Transverse colon (tissue), 4 donors: Measurements from ENCODE around the gene ZNF740. TPM values are rescaled to one million over a fixed set of nuclear protein-coding genes. Genes with fewer than 3 reads are reported as not detected.
A peak's percentile ranks its signal among the peaks of the same experiment; 100 is the strongest.

ENCODE experiments used
- DNase-seq: peaks from one replicate; pipeline ENCODE4 v3.0.0-alpha.2; 2019
- H3K27ac ChIP-seq, 4 donors: fragments of 200-600 bp; sonication (generic); 2 replicates each; pipeline ENCODE4 v1.5.1; 2016 to 2018; ENCODE audit warnings: inconsistent platforms in 4 of 4
- H3K27me3 ChIP-seq: fragments of 200-600 bp; sonication (generic); 2 replicates; pipeline ENCODE4 v1.5.1; 2017; ENCODE audit warnings: inconsistent platforms
- H3K36me3 ChIP-seq, 4 donors: fragments of 200-600 bp; sonication (generic); 2 replicates each; pipeline ENCODE4 v1.5.1; 2017 to 2019; ENCODE audit warnings: inconsistent platforms in 4 of 4
- H3K4me1 ChIP-seq, 4 donors: fragments of 200-600 bp; sonication (generic); 2 replicates each; pipeline ENCODE4 v1.5.1; 2017 to 2020; ENCODE audit warnings: inconsistent platforms in 4 of 4
- H3K4me3 ChIP-seq, 4 donors: fragments of 200-600 bp; sonication (generic); 1 replicate in 1 of 4; 2 replicates in 3 of 4; pipeline versions ENCODE4 v1.5.1 to v1.6.1; 2017 to 2019; ENCODE audit warnings: inconsistent platforms in 4 of 4
- H3K9me3 ChIP-seq, 2 donors: fragments of 200-600 bp; sonication (generic); 2 replicates each; pipeline ENCODE4 v1.5.1; 2017 to 2019; ENCODE audit warnings: inconsistent platforms in 2 of 2
- CTCF ChIP-seq, 5 experiments: fragments of 200-600 bp in 3 of 5; fragments of 450-650 bp in 2 of 5; sonication (generic) in 3 of 5; IDR thresholded peaks; 1 replicate in 2 of 5; 2 replicates in 3 of 5; pipeline ENCODE4 v1.5.1; 2016 to 2017; ENCODE audit warnings: antibody characterized with exemption in 5 of 5, inconsistent platforms in 3 of 5, mild to moderate bottlenecking in 2 of 5, moderate library complexity in 1 of 5
- EP300 ChIP-seq: sonication (generic); formaldehyde crosslinking; IDR thresholded peaks from one replicate; pipeline ENCODE4 v1.6.1; 2017; ENCODE audit warnings: antibody characterized with exemption, low read depth
- POLR2A ChIP-seq: fragments of 450-650 bp; IDR thresholded peaks from one replicate; pipeline ENCODE4 v1.6.1; 2016; ENCODE audit warnings: antibody characterized with exemption, mild to moderate bottlenecking, moderate library complexity
- POLR2AphosphoS5 ChIP-seq, 3 donors: sonication (generic); formaldehyde crosslinking; IDR thresholded peaks; one replicate each; pipeline ENCODE4 v1.6.1; 2016; ENCODE audit warnings: antibody characterized with exemption in 3 of 3
- WGBS, 2 donors: methylation state at CpG; one replicate each; pipeline ENCODE4 v1.1.5; 2018; ENCODE audit warnings: low coverage in 1 of 2; 5-methylcytosine and 5-hydroxymethylcytosine counted together
- in situ Hi-C, 4 donors: fragments of 200-750 bp; cut with MboI; loops; one replicate each; pipeline versions ENCODE4 v1.15.0 to v1.15.1; 2017; ENCODE audit warnings: low sequenced_read_pairs in 3 of 4, low pct_ligation_motif_present in 1 of 4, low pct_unique_long_range_greater_than_20kb in 1 of 4
- intact Hi-C: fragments of 100-400 bp; cut with DNase I; formaldehyde crosslinking; loops from one replicate; pipeline ENCODE4 v1.15.1; 2023; ENCODE audit warnings: low total_unique reads
- total RNA-seq, 4 donors: library from RNA; depleted of rRNA; stranded (reverse); fragments of >200 nt; gene quantifications; one replicate each; pipeline ENCODE4 v1.1.0, GENCODE V29; 2016

The ZNF740 gene
- total RNA-seq, 4 donors from 2014 or later, result 9.7 to 21.9 (median 16.3) TPM

DNA sequence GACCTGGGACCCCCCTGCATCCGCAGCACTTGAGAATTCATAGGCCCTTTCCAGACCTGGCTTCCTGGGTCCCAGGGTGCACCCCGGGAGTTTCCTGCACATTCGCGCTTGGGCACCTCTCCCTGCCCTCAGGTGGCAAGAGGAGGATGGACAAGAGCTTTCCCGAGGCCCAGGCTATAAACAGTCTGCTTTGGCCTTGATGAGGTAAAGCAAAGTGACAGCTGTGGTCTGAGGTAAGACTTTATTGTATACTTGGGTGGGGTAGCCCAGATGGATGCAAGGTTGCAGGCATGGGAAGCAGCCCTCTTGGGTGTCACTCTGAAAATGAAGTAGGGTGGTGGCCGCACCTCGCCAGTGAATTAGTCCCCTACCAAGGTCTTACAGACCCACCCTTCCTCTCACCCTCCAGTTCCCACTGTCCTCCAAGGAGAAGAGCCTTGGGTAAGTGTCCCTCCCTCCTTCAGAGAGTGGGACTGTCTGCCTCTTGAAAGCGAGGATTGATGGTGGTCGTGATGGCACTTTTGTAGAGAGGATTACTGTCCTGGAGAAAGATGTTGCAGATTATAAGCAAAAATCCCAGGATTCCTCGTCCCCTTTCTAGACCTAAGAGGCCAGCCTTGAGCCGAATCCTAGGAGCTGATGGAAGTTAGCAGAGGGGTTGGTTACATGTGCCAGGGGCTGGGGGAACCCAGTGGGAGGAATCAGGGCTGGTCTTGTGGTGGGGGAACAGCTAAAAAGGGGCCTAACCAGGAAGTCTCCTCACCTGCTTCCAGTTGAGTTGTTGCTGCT is 10.8 kb downstream of the ZNF740 start:
- no peaks in the 10 kb centered on the region for H3K27me3 ChIP-seq
- TF ChIP-seq EP300 (no peak), POLR2AphosphoS5 (IDR thresholded peaks at IDR 0.05) (peak in 1 of 3 donors; percentile 7)
- no peak for DNase-seq
- peaks cover 0 to 6% (median 0%) of the 10 kb centered on the region in 4 donors for H3K4me1 ChIP-seq
- WGBS, 2 donors, result 78 to 80% methylated on average over 1 to 11 of the region's 11 CpGs
- H3K4me3 ChIP-seq, result no peak overlapping the region
- no peaks in the 10 kb centered on the region for H3K9me3 ChIP-seq
- H3K36me3 ChIP-seq, result peaks cover 0 to 20% (median 13%) of the 10 kb centered on the region in 4 donors
- in situ Hi-C loops (loop anchor here in 1 of 4 donors (25.0 kb wide), 1 partner anchor 129 kb away; the partner anchor contains the start of gene TNS2), intact Hi-C loops (loop anchor here (10.0 kb wide), 1 partner anchor 126 kb away; no protein-coding TSS in a partner anchor)
- no peak overlapping the region for H3K27ac ChIP-seq

DNA sequence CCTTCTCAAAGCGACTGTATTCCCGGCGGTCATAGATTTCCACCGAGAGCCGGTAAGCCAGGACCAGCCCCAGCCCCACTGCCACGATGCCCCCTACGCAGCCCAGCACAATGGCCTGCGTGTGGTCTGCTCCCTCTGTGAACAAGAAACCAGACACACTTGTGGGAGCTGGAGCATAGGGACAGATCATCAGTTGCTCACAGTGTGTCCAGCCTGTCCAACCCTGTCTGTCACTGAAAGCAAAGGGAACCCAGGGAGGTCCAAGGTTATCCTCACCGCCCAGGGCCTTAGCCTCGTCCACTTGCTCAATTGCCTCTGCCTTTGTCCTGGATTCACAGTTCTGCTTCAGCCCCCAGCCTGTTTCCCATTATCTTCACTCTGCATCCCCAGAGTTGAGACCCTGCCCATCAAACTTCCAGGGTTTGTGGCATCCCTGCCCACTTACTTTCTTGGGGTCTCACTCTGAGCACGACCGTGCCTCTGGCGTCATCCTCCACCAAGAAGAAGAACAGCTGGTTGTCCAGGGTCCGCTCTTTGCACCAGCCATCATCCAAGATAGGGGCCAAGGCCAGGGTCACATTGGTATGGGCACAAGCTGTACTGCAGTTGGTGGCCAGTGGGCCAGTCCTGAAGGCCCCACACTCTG is 11.5 kb downstream of the ZNF740 start:
- Histone ChIP-seq H3K36me3 (peaks cover 0 to 13% (median 7%) of the 10 kb centered on the region in 4 donors), H3K27ac (no peak overlapping the region), H3K9me3 (no peaks in the 10 kb centered on the region), H3K27me3 (no peaks in the 10 kb centered on the region), H3K4me3 (no peak overlapping the region), H3K4me1 (peaks cover 0 to 6% (median 0%) of the 10 kb centered on the region in 4 donors)
- no peak for TF ChIP-seq CTCF (IDR thresholded peaks at IDR 0.05)
- TF ChIP-seq EP300, result no peak
- no peak for TF ChIP-seq POLR2A
- TF ChIP-seq POLR2AphosphoS5 (IDR thresholded peaks at IDR 0.05), result no peak
- intact Hi-C loops, result loop anchor here (10.0 kb wide), 1 partner anchor 127 kb away; no protein-coding TSS in a partner anchor
- no peak for DNase-seq
- 91 to 98% methylated on average over 6 to 14 of the region's 14 CpGs for WGBS, 2 donors
- in situ Hi-C loops, result loop anchor here in 1 of 4 donors (25.0 kb wide), 1 partner anchor 130 kb away; the partner anchor contains the start of gene TNS2

DNA sequence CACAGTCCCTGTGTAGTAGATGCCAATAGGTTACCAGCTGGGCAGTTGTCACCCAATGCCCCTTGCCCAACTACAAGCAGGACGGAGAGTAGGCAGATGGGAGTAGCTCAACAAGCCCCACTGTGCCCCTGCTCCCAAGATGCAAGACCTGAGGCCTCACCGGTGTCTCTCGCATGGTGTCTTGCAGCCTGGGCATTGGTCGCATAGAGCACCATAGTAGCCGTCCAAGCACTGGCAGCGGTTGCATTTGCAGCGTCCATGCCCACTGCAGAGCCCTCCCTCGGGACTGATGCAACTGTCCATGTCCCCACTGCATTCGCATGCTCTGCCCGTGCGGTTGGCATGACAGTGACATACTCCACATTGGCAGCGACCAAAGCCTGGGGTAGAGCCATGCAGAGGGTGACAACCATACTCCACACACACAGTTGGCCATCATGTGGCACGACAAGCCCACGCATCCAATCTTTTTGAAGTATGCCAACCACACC is 12.1 kb downstream of the ZNF740 start:
- H3K36me3 ChIP-seq, result peaks cover 0 to 8% (median 4%) of the 10 kb centered on the region in 4 donors
- H3K27ac ChIP-seq, result no peak overlapping the region
- H3K9me3 ChIP-seq, result no peaks in the 10 kb centered on the region
- peaks cover 0 to 8% (median under 1%) of the 10 kb centered on the region in 4 donors for H3K4me1 ChIP-seq
- H3K27me3 ChIP-seq, result no peaks in the 10 kb centered on the region
- WGBS, 2 donors, result 82% methylated on average over 3 of the region's 14 CpGs; no CpG with 5 or more reads in 1 of the 2 donors
- no peak for DNase-seq
- TF ChIP-seq EP300, result no peak
- TF ChIP-seq POLR2A, result no peak
- TF ChIP-seq CTCF (IDR thresholded peaks at IDR 0.05), result no peak
- peak in 1 of 3 donors; percentile 3 for TF ChIP-seq POLR2AphosphoS5 (IDR thresholded peaks at IDR 0.05)
- in situ Hi-C loops, result loop anchor here in 1 of 4 donors (25.0 kb wide), 1 partner anchor 130 kb away; the partner anchor contains the start of gene TNS2
- intact Hi-C loops, result loop anchor here (10.0 kb wide), 1 partner anchor 128 kb away; no protein-coding TSS in a partner anchor
- no peak overlapping the region for H3K4me3 ChIP-seq

DNA sequence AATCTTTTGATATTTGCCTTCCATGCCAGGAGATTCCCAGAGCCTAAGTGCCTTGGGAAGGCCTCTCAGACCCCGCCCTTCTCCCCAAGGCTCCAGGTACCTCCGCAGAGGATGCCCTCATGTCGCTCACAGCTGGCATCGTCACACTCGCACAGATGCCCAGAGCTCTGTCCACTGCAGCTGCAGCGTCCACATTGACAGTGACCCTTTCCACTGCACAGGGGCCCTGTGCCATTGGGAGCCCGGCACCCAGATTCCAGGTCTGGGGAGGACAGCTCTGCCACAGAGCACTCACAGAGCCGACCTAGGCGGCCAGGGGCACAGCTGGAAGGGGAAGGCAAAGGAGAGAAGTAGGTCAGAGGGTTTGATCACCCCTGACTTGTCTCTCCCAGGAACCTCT is 12.5 kb downstream of the ZNF740 start:
- Histone ChIP-seq H3K4me3 (no peak overlapping the region), H3K9me3 (no peaks in the 10 kb centered on the region), H3K27me3 (no peaks in the 10 kb centered on the region), H3K36me3 (peaks cover 0 to 3% (median under 1%) of the 10 kb centered on the region in 4 donors), H3K4me1 (peaks cover 0 to 12% (median 5%) of the 10 kb centered on the region in 4 donors), H3K27ac (no peak overlapping the region)
- no peak for TF ChIP-seq EP300
- no peak for TF ChIP-seq CTCF (IDR thresholded peaks at IDR 0.05)
- no peak for TF ChIP-seq POLR2AphosphoS5 (IDR thresholded peaks at IDR 0.05)
- no peak for TF ChIP-seq POLR2A
- no peak for DNase-seq
- in situ Hi-C loops, result loop anchor here in 1 of 4 donors (25.0 kb wide), 1 partner anchor 131 kb away; the partner anchor contains the start of gene TNS2
- intact Hi-C loops, result loop anchor here (10.0 kb wide), 1 partner anchor 128 kb away; no protein-coding TSS in a partner anchor
- 88 to 95% methylated on average over 8 to 9 of the region's 9 CpGs for WGBS, 2 donors
